Fibroblast of peridontal ligament (primary cell): ENCODE data around the gene TLL1.

ENCODE experiments used
- DNase-seq: peaks from one replicate; pipeline ENCODE4 v3.0.0-alpha.2; 2010; ENCODE audit errors: extremely low read depth

The TLL1 gene

GRCh38 chr4:165971933-165972332 is 98.9 kb downstream of the TLL1 start:
- no peak for DNase-seq

- no peak for DNase-seq
These were observed 99.7 kb downstream of the TLL1 start for GRCh38 chr4:165972747-165973146.

- DNase-seq: no peak
These were observed 109.9 kb downstream of the TLL1 start for GRCh38 chr4:165982934-165983333.

- no peak for DNase-seq
These were observed 114.1 kb downstream of the TLL1 start for GRCh38 chr4:165986956-165987698.

GRCh38 chr4:165991325-165992180 is 118.5 kb downstream of the TLL1 start:
- DNase-seq: peak; percentile 13

- peak; percentile 2 for DNase-seq
These were observed 119.2 kb downstream of the TLL1 start for GRCh38 chr4:165992283-165992682.

GRCh38 chr4:165994701-165995100 is 121.7 kb downstream of the TLL1 start:
- DNase-seq: no peak

- DNase-seq: no peak
These were observed 130.8 kb downstream of the TLL1 start for GRCh38 chr4:166003811-166004210.

- DNase-seq: no peak
These were observed 133.2 kb downstream of the TLL1 start for GRCh38 chr4:166006217-166006616.

GRCh38 chr4:166008510-166008909 is 135.5 kb downstream of the TLL1 start:
- no peak for DNase-seq

- no peak for DNase-seq
These were observed 139.3 kb downstream of the TLL1 start for GRCh38 chr4:166012129-166013030.

- DNase-seq: no peak
These were observed 141.4 kb downstream of the TLL1 start for GRCh38 chr4:166014411-166014810.

- DNase-seq: no peak
These were observed 144.8 kb downstream of the TLL1 start for GRCh38 chr4:166017804-166018203.

- no peak for DNase-seq
These were observed 146.6 kb downstream of the TLL1 start for GRCh38 chr4:166019441-166020220.

- no peak for DNase-seq
These were observed 148.6 kb downstream of the TLL1 start for GRCh38 chr4:166021617-166022016.

- DNase-seq: no peak
These were observed 161.9 kb downstream of the TLL1 start for GRCh38 chr4:166034965-166035364.

GRCh38 chr4:166039822-166040221 is 166.8 kb downstream of the TLL1 start:
- no peak for DNase-seq

- DNase-seq: no peak
These were observed 169.5 kb downstream of the TLL1 start for GRCh38 chr4:166042510-166043055.

- no peak for DNase-seq
These were observed 170.8 kb downstream of the TLL1 start for GRCh38 chr4:166043801-166044200.

GRCh38 chr4:166044871-166045270 is 171.8 kb downstream of the TLL1 start:
- no peak for DNase-seq

GRCh38 chr4:166045457-166045856 is 172.4 kb downstream of the TLL1 start:
- no peak for DNase-seq
